Mesenchymal stem cell (in vitro differentiated cells and primary cell): ENCODE results near the gene SLC38A1.

Experiments
- DNase-seq: peaks from one replicate; pipeline ENCODE4 v3.0.0-alpha.2; 2013
- H2AFZ ChIP-seq: one replicate; pipeline ENCODE4 v1.6.1; 2013; ENCODE audit warnings: low read depth, mild to moderate bottlenecking, control low read depth, inconsistent platforms, low read length, moderate library complexity
- H2AK5ac ChIP-seq: 2 replicates; pipeline ENCODE4 v1.6.1; 2013; ENCODE audit warnings: low read length, moderate library complexity, mild to moderate bottlenecking, inconsistent platforms; ENCODE audit not compliant: severe bottlenecking
- H2BK120ac ChIP-seq: one replicate; pipeline ENCODE4 v1.6.1; 2013; ENCODE audit warnings: low read depth, mild to moderate bottlenecking, inconsistent platforms, low read length, moderate library complexity
- H2BK12ac ChIP-seq, 2 experiments: one replicate each; pipeline ENCODE4 v1.6.1; 2013; ENCODE audit warnings: inconsistent platforms in 2 of 2, low read length in 2 of 2, mild to moderate bottlenecking in 2 of 2, moderate library complexity in 2 of 2, control low read depth in 1 of 2
- H2BK15ac ChIP-seq: one replicate; pipeline ENCODE4 v1.6.1; 2013; ENCODE audit warnings: mild to moderate bottlenecking, low read depth, inconsistent platforms; ENCODE audit not compliant: poor library complexity, severe bottlenecking
- H2BK5ac ChIP-seq: 2 replicates; pipeline ENCODE4 v1.6.1; 2013; ENCODE audit warnings: low read depth, mild to moderate bottlenecking, low read length, control low read depth, inconsistent platforms; ENCODE audit not compliant: poor library complexity, severe bottlenecking
- H3K14ac ChIP-seq, 2 experiments: one replicate each; pipeline ENCODE4 v1.6.1; 2013; ENCODE audit warnings: inconsistent platforms in 2 of 2, low read length in 2 of 2, control low read depth in 1 of 2, mild to moderate bottlenecking in 1 of 2, moderate library complexity in 1 of 2
- H3K18ac ChIP-seq, 2 experiments: one replicate each; pipeline ENCODE4 v1.6.1; 2013; ENCODE audit warnings: inconsistent platforms in 2 of 2, low read length in 2 of 2, control low read depth in 1 of 2, low read depth in 1 of 2, mild to moderate bottlenecking in 1 of 2
- H3K23ac ChIP-seq, 2 experiments: one replicate each; pipeline ENCODE4 v1.6.1; 2013; ENCODE audit warnings: inconsistent platforms in 2 of 2, low read length in 2 of 2, mild to moderate bottlenecking in 2 of 2, moderate library complexity in 2 of 2, control low read depth in 1 of 2
- H3K27ac ChIP-seq: 2 replicates; pipeline ENCODE4 v1.5.1; 2013; ENCODE audit warnings: mild to moderate bottlenecking, moderate library complexity, low read length, control low read depth, inconsistent platforms; ENCODE audit not compliant: poor library complexity, severe bottlenecking
- H3K27me3 ChIP-seq, 2 experiments: 2 replicates each; pipeline versions ENCODE4 v1.6.1 to v1.7.0; 2013; ENCODE audit warnings: low read length in 2 of 2, mild to moderate bottlenecking in 2 of 2, moderate library complexity in 2 of 2, control low read depth in 1 of 2, inconsistent platforms in 1 of 2; ENCODE audit not compliant: control insufficient read depth in 1 of 2, insufficient read depth in 1 of 2
- H3K36me3 ChIP-seq, 2 experiments: 2 replicates each; pipeline versions ENCODE4 v1.6.1 to v1.7.0; 2013; ENCODE audit warnings: low read length in 2 of 2, control low read depth in 1 of 2, inconsistent platforms in 1 of 2, low read depth in 1 of 2, mild to moderate bottlenecking in 1 of 2; ENCODE audit not compliant: insufficient read depth in 2 of 2, control insufficient read depth in 1 of 2
- H3K4ac ChIP-seq, 2 experiments: one replicate each; pipeline ENCODE4 v1.6.1; 2013; ENCODE audit warnings: inconsistent platforms in 2 of 2, low read length in 2 of 2, mild to moderate bottlenecking in 2 of 2, moderate library complexity in 2 of 2, control low read depth in 1 of 2, low read depth in 1 of 2
- H3K4me1 ChIP-seq: 2 replicates; pipeline ENCODE4 v1.6.1; 2013; ENCODE audit warnings: low read depth, low read length, control low read depth; ENCODE audit not compliant: control insufficient read depth, insufficient read depth
- H3K4me2 ChIP-seq: 2 replicates; pipeline ENCODE4 v1.6.1; 2013; ENCODE audit warnings: low read length, mild to moderate bottlenecking, inconsistent platforms; ENCODE audit not compliant: poor library complexity, severe bottlenecking
- H3K4me3 ChIP-seq, 2 experiments: 2 replicates each; pipeline versions ENCODE4 v1.5.1 to v1.7.0; 2013; ENCODE audit warnings: low read length in 2 of 2, mild to moderate bottlenecking in 2 of 2, control low read depth in 1 of 2, low read depth in 1 of 2; ENCODE audit not compliant: insufficient read depth in 1 of 2
- H3K79me1 ChIP-seq: replicated peaks from 2 replicates; pipeline ENCODE4 v1.6.1; 2013; ENCODE audit warnings: mild to moderate bottlenecking, control low read depth, low read length, inconsistent platforms; ENCODE audit not compliant: poor library complexity, severe bottlenecking
- H3K9ac ChIP-seq: 2 replicates; pipeline ENCODE4 v1.7.0; 2013; ENCODE audit warnings: mild to moderate bottlenecking, low read length, moderate library complexity
- H3K9me3 ChIP-seq: 2 replicates; pipeline ENCODE4 v1.7.0; 2013; ENCODE audit warnings: mild to moderate bottlenecking, low read length; ENCODE audit not compliant: control insufficient read depth
- H4K8ac ChIP-seq: one replicate; pipeline ENCODE4 v1.6.1; 2013; ENCODE audit warnings: inconsistent platforms, mild to moderate bottlenecking, low read length, moderate library complexity
- H4K91ac ChIP-seq: one replicate; pipeline ENCODE4 v1.6.1; 2013; ENCODE audit warnings: mild to moderate bottlenecking, low read length, inconsistent platforms
- WGBS: methylation state at CpG from one replicate; pipeline ENCODE4 v1.1.7; 2013; ENCODE audit warnings: mixed read lengths; 5-methylcytosine and 5-hydroxymethylcytosine counted together

Gene SLC38A1

GRCh38 chr12:46221255-46222128 lies 47.4 kb downstream of the SLC38A1 start:
- Histone ChIP-seq H2BK12ac (peak overlapping the region in 1 of 2 experiments; percentile 6), H3K4me2 (no peak overlapping the region), H2AFZ (no peak overlapping the region), H3K79me1 (peaks cover 24% of the 10 kb centered on the region), H3K27ac (peak overlapping the region; percentile 36), H3K4me1 (peaks cover 3% of the 10 kb centered on the region), H3K4ac (peak overlapping the region in 1 of 2 experiments; percentile 40), H3K9ac (no peak overlapping the region), H2BK120ac (no peak overlapping the region), H2BK5ac (no peak overlapping the region), H3K18ac (no peak overlapping the region), H3K36me3 (peaks cover 0 to 8% of the 10 kb centered on the region in 2 experiments), H2AK5ac (peak overlapping the region; percentile 23), H3K27me3 (no peaks in the 10 kb centered on the region), H4K91ac (no peak overlapping the region), H3K23ac (no peak overlapping the region), H2BK15ac (no peak overlapping the region), H3K14ac (peak overlapping the region in 1 of 2 experiments; percentile 18), H3K4me3 (no peak overlapping the region), H3K9me3 (no peaks in the 10 kb centered on the region), H4K8ac (no peak overlapping the region)
- 44% methylated on average over 4 of the region's 4 CpGs for WGBS
- peak; percentile 47 for DNase-seq

- peaks cover 0 to 10% of the 10 kb centered on the region in 2 experiments for H3K36me3 ChIP-seq
- no peak overlapping the region for H2AK5ac ChIP-seq
- H2BK12ac ChIP-seq = no peak overlapping the region
- H3K79me1 ChIP-seq = peaks cover 27% of the 10 kb centered on the region
- no peaks in the 10 kb centered on the region for H3K9me3 ChIP-seq
- H2BK15ac ChIP-seq = no peak overlapping the region
- peak; percentile 80 for DNase-seq
- H3K4me1 ChIP-seq = peaks cover 3% of the 10 kb centered on the region
- no peaks in the 10 kb centered on the region for H3K27me3 ChIP-seq
- peak overlapping the region; percentile 60 for H3K27ac ChIP-seq
- no peak overlapping the region for H3K4ac ChIP-seq
- no peak overlapping the region for H3K4me3 ChIP-seq
- H2BK5ac ChIP-seq = no peak overlapping the region
- no peak overlapping the region for H3K23ac ChIP-seq
- H3K4me2 ChIP-seq = no peak overlapping the region
- no peak overlapping the region for H3K14ac ChIP-seq
- H3K9ac ChIP-seq = peak overlapping the region; percentile 61
- H2AFZ ChIP-seq = no peak overlapping the region
- no peak overlapping the region for H3K18ac ChIP-seq
- WGBS = 50% methylated on average over 8 of the region's 10 CpGs
- no peak overlapping the region for H4K8ac ChIP-seq
- no peak overlapping the region for H4K91ac ChIP-seq
- H2BK120ac ChIP-seq = no peak overlapping the region
Measured at GRCh38 chr12:46219877-46220655, 48.8 kb downstream of the SLC38A1 start.

DNA sequence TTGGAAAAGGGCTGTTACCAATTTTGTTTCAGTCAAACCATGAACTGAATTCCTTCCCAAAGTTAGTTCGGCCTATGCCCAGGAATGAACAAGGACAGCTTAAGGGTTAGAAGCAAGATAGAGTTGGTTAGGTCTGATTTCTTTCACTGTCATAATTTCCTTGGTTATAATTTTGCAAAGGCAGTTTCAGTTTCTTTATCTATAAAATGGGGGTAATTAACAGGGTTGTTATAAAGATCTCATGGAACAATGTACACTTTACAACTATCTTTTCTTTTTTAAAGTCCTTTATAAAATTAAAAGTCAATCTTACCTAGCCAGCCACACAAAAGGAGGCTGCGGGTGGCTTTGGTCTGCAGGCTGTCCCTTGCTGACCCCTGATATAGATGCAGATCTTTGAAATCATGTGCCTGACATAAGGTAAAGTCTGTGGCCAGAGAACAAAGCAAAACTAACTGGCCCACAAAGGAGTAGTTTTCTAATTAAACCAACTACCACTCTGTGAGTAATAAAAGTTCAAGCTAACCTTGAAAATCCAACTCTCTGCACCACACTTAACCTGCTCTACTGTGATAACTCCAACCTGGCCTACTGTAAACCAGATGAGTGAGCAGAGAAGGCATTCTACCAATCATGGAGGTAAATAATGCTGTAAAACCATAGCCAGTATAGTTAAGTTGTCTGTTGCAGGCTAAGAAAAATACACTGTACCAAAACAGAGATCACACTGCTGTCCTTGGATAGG lies 49.5 kb downstream of the SLC38A1 start:
- Histone ChIP-seq H3K27ac (peak overlapping the region; percentile 10), H3K4me3 (no peak overlapping the region), H3K36me3 (peaks cover 0 to 10% of the 10 kb centered on the region in 2 experiments), H3K4me2 (no peak overlapping the region), H3K9ac (no peak overlapping the region), H2BK15ac (no peak overlapping the region), H3K4ac (no peak overlapping the region), H3K23ac (no peak overlapping the region), H3K18ac (no peak overlapping the region), H2BK12ac (no peak overlapping the region), H2BK120ac (no peak overlapping the region), H3K14ac (no peak overlapping the region), H3K9me3 (no peaks in the 10 kb centered on the region), H2AK5ac (no peak overlapping the region), H3K27me3 (no peaks in the 10 kb centered on the region), H3K79me1 (peaks cover 28% of the 10 kb centered on the region), H4K8ac (peak overlapping the region; percentile 64), H2BK5ac (no peak overlapping the region), H3K4me1 (peaks cover 4% of the 10 kb centered on the region), H4K91ac (no peak overlapping the region), H2AFZ (no peak overlapping the region)
- 100% methylated on average over 2 of the region's 2 CpGs for WGBS
- DNase-seq = no peak
